Peyer's patch (tissue), 4 donors: ENCODE measurements around the gene PLXDC1. TPM values are rescaled to one million over a fixed set of nuclear protein-coding genes. Genes with fewer than 3 reads are reported as not detected.
A peak's percentile ranks its signal among the peaks of the same experiment; 100 is the strongest.

ENCODE experiments used
- DNase-seq, 3 donors: peaks; one replicate each; pipeline ENCODE4 v3.0.0-alpha.2; 2017 to 2019
- H3K27ac ChIP-seq, 4 donors: fragments of 200-600 bp; sonication (generic); one replicate each; pipeline ENCODE4 v1.5.1; 2016 to 2019
- H3K27me3 ChIP-seq, 2 donors: fragments of 200-600 bp; sonication (generic); one replicate each; pipeline ENCODE4 v1.5.1; 2019
- H3K36me3 ChIP-seq, 3 donors: fragments of 200-600 bp; sonication (generic); one replicate each; pipeline ENCODE4 v1.5.1; 2016 to 2019
- H3K4me1 ChIP-seq, 4 donors: fragments of 200-600 bp; sonication (generic); one replicate each; pipeline ENCODE4 v1.5.1; 2016 to 2019
- H3K4me3 ChIP-seq, 4 donors: fragments of 200-600 bp; sonication (generic); 1 replicate in 3 of 4; 2 replicates in 1 of 4; pipeline ENCODE4 v1.5.1; 2016 to 2019; ENCODE audit warnings: mild to moderate bottlenecking in 1 of 4
- H3K9me3 ChIP-seq, 4 donors: fragments of 200-600 bp; sonication (generic); one replicate each; pipeline ENCODE4 v1.5.1; 2016 to 2019; ENCODE audit warnings: mild to moderate bottlenecking in 1 of 4
- POLR2A ChIP-seq, 2 donors: fragments of 450-650 bp; IDR thresholded peaks; one replicate each; pipeline ENCODE4 v1.5.1; 2017; ENCODE audit warnings: antibody characterized with exemption in 2 of 2, mild to moderate bottlenecking in 2 of 2, moderate library complexity in 2 of 2
- total RNA-seq, 4 donors: library from RNA; depleted of rRNA; stranded (reverse); fragments of >200 nt; gene quantifications; one replicate each; pipeline ENCODE4 v1.1.0, GENCODE V29; 2016
- TF ChIP-seq, protein P1 (sequence below), 6 experiments: fragments of 450-650 bp in 4 of 6; fragments of 200-600 bp in 2 of 6; sonication (generic) in 1 of 6; IDR thresholded peaks; one replicate each; pipeline ENCODE4 v1.5.1; 2017 to 2019; ENCODE audit warnings: antibody characterized with exemption in 6 of 6, mild to moderate bottlenecking in 3 of 6, moderate library complexity in 1 of 6

PLXDC1 gene
- total RNA-seq, 4 donors from 2014 or later, result 14.5 to 34.7 (median 18.2) TPM

DNA sequence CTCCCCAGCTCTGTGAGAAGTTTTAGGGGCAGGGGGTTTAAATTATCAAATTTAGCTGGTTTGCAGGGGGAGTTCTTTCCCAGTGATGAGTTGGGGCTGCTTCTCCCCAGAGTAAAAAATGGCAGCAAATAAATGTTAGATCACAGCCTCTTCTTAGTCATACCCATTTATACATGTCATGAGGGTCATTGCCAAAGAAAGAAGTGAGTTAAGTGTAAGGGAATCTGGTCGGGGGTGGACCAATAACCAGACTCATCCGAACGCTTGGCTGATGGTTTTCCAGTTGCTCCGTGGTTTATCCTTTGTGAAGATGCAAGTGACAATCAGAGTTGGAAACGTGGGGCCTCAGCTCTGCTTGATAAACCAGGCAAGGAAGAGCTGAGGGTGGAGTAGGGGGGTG is 87.1 kb downstream of the PLXDC1 start:
- DNase-seq, result no peak
- H3K36me3 ChIP-seq, result no peaks in the 10 kb centered on the region
- TF ChIP-seq, protein P1, sequence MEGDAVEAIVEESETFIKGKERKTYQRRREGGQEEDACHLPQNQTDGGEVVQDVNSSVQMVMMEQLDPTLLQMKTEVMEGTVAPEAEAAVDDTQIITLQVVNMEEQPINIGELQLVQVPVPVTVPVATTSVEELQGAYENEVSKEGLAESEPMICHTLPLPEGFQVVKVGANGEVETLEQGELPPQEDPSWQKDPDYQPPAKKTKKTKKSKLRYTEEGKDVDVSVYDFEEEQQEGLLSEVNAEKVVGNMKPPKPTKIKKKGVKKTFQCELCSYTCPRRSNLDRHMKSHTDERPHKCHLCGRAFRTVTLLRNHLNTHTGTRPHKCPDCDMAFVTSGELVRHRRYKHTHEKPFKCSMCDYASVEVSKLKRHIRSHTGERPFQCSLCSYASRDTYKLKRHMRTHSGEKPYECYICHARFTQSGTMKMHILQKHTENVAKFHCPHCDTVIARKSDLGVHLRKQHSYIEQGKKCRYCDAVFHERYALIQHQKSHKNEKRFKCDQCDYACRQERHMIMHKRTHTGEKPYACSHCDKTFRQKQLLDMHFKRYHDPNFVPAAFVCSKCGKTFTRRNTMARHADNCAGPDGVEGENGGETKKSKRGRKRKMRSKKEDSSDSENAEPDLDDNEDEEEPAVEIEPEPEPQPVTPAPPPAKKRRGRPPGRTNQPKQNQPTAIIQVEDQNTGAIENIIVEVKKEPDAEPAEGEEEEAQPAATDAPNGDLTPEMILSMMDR (IDR thresholded peaks at IDR 0.05), result no peak
- no peak for TF ChIP-seq POLR2A (IDR thresholded peaks at IDR 0.05)
- H3K27me3 ChIP-seq, result no peaks in the 10 kb centered on the region
- H3K27ac ChIP-seq, result no peak overlapping the region
- H3K4me3 ChIP-seq, result no peak overlapping the region
- H3K4me1 ChIP-seq, result no peaks in the 10 kb centered on the region
- H3K9me3 ChIP-seq, result no peaks in the 10 kb centered on the region

DNA sequence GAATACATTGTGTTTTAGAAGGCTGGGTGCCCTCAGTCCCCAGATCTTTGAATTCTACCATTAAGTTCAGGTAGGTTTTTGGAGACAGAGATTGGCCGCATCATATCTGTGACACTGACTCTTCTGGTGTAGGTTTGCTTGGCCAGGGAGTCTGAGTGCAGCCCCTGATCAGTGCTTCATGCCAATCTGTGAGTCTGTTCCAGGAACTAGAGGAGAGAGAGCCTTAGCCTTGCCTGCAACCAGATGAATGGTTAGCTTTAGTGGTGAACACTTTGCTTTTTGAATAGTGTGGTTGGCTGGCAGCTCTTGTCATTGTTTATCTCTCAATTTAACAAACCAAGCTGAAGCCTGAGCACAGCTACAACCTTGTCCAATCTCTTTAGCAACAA is 87.8 kb downstream of the PLXDC1 start:
- no peak overlapping the region for H3K27ac ChIP-seq
- H3K4me3 ChIP-seq, result no peak overlapping the region
- H3K36me3 ChIP-seq, result no peaks in the 10 kb centered on the region
- H3K9me3 ChIP-seq, result no peaks in the 10 kb centered on the region
- no peak for DNase-seq
- no peaks in the 10 kb centered on the region for H3K4me1 ChIP-seq
- no peaks in the 10 kb centered on the region for H3K27me3 ChIP-seq
- TF ChIP-seq, protein P1 (IDR thresholded peaks at IDR 0.05), result no peak
- no peak for TF ChIP-seq POLR2A (IDR thresholded peaks at IDR 0.05)

DNA sequence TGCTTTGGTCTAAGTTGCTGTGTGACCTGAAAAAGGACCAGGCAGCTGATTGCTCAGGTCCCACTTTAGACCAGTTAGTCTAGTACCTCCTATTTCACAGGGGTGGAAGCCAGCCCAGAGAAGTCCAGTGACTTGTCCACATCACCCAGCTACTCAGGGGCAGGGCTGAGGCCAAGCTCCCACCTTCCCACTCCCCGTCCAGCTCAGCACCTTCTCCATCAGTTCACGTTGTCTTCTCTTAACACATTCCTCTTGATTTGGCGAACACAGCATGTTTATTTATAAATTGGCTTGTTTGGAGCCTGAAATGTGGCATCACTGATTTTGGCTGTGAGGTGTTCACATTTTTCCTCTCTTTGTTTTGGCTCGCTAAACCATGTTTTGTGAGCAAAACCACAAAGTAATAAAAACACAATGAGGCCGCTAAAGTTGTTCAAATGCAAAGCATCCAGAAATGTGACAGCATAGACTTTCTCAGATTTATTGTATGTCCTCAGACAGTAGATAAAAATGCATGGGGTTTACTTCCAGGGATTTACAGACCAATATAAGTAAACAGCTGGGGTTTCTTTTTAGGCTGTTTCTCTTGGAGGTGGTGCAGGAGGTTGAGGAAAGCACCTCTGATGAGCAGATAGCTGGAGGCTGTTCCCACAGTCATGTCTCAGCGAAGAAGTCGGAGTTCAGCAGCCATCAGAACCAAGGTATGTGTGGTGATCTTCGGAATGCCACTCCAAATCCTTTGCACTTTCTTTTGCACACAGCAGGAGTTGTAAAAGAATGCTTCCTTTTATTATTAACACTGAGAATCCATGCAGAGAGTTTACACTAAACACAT is 88.4 kb downstream of the PLXDC1 start:
- H3K36me3 ChIP-seq, result no peaks in the 10 kb centered on the region
- H3K4me3 ChIP-seq, result no peak overlapping the region
- no peaks in the 10 kb centered on the region for H3K27me3 ChIP-seq
- no peak for DNase-seq
- no peak overlapping the region for H3K27ac ChIP-seq
- no peak for TF ChIP-seq POLR2A (IDR thresholded peaks at IDR 0.05)
- TF ChIP-seq, protein P1 (IDR thresholded peaks at IDR 0.05), result no peak
- no peaks in the 10 kb centered on the region for H3K9me3 ChIP-seq
- no peaks in the 10 kb centered on the region for H3K4me1 ChIP-seq

DNA sequence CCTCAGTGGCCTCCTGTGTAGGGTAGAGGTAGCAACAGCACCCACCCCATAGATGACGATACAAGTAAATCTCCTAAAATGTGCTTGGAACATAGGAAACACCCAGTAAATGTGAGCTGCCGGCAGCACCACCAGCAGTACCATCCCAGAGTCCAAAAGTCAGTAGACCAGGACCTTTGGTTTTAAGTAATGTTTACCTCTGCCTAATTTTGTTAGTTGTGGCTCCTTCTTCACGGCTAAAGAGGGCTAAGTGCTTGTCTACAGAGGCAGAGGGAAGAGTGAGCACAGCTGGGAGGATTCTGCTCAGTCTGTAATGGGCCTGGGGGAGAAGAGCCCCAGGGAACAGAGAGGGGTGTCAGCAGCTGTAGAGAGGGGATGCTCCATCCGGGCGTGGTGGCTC is 92.9 kb downstream of the PLXDC1 start:
- H3K4me3 ChIP-seq, result no peak overlapping the region
- no peaks in the 10 kb centered on the region for H3K9me3 ChIP-seq
- H3K36me3 ChIP-seq, result no peaks in the 10 kb centered on the region
- TF ChIP-seq, protein P1 (IDR thresholded peaks at IDR 0.05), result no peak
- no peak for TF ChIP-seq POLR2A (IDR thresholded peaks at IDR 0.05)
- H3K4me1 ChIP-seq, result peaks cover 0 to 5% (median 0%) of the 10 kb centered on the region in 4 donors
- DNase-seq, result peak in 1 of 3 donors; percentile 25
- no peak overlapping the region for H3K27ac ChIP-seq
- no peaks in the 10 kb centered on the region for H3K27me3 ChIP-seq

DNA sequence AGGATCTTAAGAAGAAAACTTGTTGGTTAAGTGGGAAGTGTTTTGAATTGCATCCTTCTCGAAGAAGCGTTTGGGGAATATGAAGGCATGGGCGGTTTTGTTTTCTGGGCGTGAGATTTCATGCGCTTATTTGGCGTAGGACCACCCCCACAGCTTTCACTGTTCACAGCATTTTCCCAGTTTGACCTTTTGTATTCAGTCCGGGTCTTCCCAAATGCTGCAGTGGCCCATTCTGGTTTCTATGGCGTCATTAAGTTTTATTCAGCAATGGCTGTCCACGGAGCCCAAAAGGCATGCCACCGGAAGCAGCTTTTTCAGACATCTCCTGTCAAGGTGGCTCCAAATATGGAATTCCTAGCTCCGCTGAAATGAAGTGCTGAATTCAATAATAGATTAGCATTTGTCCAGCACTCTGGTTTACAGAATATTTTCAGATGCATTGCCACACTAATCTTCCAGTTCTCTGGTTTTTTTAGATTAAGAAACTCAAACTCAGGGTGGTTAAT is 93.7 kb downstream of the PLXDC1 start:
- no peak for DNase-seq
- peak overlapping the region in 1 of 4 donors; percentile 49 for H3K27ac ChIP-seq
- peak overlapping the region in 1 of 4 donors; percentile 61 for H3K4me3 ChIP-seq
- H3K27me3 ChIP-seq, result no peaks in the 10 kb centered on the region
- no peaks in the 10 kb centered on the region for H3K9me3 ChIP-seq
- peaks cover 0 to 5% (median 0%) of the 10 kb centered on the region in 4 donors for H3K4me1 ChIP-seq
- no peak for TF ChIP-seq POLR2A (IDR thresholded peaks at IDR 0.05)
- TF ChIP-seq, protein P1 (IDR thresholded peaks at IDR 0.05), result no peak
- H3K36me3 ChIP-seq, result no peaks in the 10 kb centered on the region
